HG03565 (cell line): ENCODE data around the gene SEC31A.
"Not testable (repeated sequence)": the region's sequence is repeated elsewhere in the genome, so short reads cannot be mapped to it uniquely, and the experiment has no call there.

Experiments
- ATAC-seq: cut with Tn5 transposase; IDR thresholded peaks from one replicate; pipeline ENCODE4 v1.9.1; 2021; ENCODE audit warnings: mild to moderate bottlenecking, moderate library complexity; ENCODE audit not compliant: unreplicated experiment

The SEC31A gene, protein sequence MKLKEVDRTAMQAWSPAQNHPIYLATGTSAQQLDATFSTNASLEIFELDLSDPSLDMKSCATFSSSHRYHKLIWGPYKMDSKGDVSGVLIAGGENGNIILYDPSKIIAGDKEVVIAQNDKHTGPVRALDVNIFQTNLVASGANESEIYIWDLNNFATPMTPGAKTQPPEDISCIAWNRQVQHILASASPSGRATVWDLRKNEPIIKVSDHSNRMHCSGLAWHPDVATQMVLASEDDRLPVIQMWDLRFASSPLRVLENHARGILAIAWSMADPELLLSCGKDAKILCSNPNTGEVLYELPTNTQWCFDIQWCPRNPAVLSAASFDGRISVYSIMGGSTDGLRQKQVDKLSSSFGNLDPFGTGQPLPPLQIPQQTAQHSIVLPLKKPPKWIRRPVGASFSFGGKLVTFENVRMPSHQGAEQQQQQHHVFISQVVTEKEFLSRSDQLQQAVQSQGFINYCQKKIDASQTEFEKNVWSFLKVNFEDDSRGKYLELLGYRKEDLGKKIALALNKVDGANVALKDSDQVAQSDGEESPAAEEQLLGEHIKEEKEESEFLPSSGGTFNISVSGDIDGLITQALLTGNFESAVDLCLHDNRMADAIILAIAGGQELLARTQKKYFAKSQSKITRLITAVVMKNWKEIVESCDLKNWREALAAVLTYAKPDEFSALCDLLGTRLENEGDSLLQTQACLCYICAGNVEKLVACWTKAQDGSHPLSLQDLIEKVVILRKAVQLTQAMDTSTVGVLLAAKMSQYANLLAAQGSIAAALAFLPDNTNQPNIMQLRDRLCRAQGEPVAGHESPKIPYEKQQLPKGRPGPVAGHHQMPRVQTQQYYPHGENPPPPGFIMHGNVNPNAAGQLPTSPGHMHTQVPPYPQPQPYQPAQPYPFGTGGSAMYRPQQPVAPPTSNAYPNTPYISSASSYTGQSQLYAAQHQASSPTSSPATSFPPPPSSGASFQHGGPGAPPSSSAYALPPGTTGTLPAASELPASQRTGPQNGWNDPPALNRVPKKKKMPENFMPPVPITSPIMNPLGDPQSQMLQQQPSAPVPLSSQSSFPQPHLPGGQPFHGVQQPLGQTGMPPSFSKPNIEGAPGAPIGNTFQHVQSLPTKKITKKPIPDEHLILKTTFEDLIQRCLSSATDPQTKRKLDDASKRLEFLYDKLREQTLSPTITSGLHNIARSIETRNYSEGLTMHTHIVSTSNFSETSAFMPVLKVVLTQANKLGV

DNA sequence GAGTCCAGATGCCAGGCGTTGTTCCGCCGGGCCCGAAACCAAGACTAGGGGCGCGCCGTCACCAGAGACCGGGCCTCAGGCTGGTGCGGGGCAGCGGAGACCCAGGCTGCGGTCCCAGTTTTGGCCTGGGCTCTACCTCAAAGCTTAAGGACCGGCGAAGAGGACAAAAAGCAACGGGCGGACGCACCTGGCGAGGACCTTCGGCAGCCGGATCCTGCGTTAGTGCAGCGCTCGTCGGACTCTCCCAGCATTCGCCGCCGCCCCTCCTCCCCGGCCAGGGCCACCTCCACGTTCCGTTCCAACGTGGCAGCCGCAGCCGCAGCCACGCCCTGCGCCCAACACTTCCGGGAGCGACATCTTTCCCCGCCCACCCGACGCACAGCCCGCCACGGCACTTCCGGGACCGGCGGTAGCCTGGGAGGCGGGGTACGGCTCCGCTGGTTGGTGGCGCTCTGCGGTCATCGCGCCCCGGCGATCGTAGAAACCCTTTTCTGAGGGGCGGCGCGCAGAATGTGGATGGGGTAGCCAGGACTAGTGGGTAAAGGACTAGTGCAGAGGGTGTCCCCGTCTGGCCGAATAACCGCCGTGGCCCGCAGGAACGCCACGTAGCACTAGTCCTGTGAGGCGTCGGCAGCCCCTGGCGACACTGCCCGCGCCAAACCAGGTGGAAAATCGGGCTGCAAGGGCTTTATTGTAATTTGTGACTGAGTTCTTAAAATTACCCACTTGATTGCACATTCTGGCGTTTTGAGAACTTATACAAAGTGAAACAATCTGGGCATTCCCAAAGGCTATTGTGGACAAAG is at the start of gene SEC31A:
Gene SEC31A, minus strand, starts transcription at position 253 of the 806 bp plus-strand sequence. CDS start 9,217 bp downstream, outside the sequence.
- ATAC-seq: peak; percentile 86

DNA sequence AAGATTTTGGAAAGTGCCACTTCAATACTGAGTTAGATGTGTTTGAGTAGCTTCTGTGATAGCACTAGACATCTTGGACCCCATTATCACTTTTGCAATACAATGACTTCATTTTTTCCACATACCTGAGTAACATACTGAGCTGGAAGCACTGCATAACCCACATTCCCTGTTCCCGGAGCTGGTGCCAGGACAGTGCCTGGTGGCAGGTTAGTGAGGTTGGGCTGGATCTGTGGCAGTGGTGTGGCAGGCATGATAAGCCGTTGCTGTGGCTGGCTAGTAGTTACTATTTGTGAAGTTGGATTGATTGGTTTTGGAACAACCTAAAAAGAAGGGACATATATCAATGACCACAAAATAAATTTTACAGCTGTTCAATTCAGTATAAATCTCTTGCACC is 48.5 kb upstream of the SEC31A start:
- ATAC-seq: no peak

DNA sequence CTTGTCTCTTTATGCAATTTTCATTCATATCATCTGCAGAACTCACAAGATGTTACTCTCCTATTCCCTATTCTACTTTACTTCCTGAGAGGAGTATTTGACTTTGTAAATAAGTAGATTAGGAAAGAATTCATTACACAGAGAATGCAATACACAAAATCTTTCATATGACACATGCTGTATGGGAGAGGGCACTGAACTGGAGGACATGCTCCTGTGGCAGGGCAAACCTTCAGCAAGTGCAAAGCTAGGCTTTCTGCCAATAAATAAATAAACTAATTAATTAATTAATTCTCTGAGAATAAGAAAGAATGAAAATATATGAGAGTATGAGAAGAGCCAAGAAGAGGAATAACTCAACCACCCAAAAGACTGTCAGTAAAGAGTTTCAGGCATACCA is 43.5 kb upstream of the SEC31A start:
- ATAC-seq: no peak

DNA sequence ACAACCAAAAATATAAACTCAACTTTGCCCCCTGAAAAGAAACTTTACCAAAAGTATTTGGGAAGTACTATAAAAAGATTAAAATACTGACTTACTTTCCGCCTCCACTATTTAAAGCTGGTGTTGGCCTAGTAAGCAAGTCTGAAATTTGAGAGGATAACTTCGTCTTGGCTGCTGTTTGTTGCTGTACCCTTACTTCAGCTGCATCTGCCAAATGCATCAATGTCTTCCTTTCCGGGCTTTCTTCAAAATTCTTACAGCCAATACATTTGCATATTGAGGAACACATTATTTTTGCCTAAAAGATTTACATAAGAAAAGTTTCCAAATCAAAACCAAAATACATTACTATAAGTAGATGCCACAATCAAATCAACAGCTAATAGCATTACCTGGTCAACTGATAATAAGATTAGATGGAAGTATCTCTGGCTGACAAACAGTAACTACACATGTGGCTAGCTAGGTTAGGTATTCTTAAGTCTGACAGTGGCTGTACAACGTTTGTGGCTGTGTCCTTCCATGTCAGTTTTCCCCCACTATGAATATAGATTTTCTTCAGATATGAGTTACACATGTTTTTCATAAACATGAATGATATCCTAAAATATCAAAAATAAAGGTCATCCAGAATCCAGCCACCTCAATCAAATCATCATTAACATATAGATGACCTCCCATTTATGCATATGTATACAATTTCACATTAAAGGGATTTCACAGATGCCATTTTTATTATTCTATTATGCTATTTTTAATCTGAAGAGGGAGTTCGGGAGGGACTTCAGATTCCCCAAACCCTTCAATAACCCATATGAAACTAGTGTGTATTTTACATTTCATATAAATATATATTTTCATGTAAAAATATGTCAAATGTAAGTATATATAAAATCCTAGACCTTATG is 40.1 kb upstream of the SEC31A start:
- ATAC-seq: no peak

DNA sequence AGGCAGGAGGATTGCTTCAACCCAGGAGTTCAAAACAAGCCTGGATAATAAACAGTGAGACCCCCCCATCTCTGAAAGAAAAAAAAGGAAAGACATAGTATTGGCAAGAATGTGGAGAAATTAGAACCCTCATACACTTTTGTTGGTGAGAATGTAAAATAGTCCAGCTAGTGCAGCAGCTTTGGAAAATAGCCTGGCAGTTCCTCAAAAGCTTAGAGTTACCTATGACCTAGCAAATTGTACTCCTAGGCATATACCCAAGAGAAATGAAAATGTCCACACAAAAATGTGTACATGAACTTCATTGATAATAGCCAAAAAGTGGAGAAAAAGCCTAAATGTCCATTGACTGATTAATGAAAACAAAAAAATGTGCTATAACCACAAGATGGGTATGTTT is 30.8 kb upstream of the SEC31A start:
- no peak for ATAC-seq

DNA sequence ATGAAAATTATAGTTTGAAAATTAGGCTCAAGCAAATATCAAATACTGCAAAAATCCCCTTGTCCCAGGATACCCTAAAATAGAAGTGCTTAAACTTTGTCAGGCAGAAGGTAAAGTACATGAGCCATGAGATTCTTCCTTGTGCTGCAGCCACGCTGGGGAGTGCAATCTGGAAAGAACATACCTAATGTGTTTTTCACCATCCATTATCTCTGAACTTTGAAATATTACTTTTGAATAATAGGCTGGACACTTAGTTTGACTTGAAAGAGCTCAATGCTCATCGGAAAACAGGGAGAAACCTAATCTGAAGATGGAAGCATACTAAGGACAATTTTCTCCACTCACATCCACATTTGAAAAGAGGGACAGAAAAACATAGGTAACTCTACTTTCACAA is 28.4 kb upstream of the SEC31A start:
- ATAC-seq: no peak

DNA sequence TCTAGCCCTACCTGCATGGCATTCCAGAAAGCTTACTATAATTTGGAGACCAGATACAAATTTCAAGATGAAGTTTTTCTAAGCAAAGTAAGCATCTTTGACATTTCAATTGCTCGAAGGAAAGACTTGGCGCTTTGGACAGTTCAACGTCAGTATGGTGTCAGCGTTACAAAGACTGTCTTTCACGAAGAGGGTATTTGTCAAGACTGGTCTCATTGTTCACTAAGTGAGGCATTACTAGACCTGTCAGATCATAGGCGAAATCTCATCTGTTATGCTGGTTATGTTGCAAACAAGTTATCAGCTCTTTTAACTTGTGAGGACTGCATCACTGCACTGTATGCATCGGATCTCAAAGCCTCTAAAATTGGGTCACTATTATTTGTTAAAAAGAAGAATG is 27.1 kb upstream of the SEC31A start:
- ATAC-seq: no peak

DNA sequence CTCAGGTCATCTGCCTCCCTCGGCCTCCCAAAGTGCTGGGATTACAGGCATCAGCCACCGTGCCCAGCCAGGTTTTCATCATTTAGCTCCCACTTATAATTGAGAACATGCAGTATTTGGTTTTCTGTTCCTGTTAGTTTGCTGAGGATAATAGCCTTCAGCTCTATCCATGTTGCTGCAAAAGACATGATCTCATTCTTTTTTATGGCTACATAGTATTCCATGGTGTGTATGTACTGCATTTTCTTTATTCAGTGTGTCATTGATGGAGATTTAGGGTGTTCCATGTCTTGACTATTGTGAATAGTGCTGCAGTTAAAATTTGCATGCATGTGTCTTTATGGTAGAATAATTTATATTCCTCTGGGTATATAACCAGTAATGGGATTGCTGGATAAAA is 23.0 kb upstream of the SEC31A start:
- ATAC-seq: not testable (repeated sequence)

DNA sequence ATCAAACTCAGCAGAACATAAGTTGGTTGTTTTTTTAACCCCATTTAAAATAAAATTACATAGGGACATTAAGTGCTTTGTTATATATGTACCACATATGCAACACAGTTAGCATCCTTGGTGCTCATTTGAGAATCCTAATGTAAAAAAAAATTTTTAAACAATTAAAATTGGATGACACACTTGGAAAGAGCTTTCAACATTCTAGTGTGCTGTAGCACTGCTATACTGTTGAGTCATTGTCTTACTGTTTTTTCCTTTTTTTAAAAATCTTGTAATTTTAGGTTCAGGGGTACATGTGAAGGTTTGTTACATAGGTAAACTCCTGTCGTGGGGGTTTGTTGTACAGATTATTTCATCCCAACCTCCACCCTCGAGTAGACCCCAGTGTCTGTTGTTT is 22.4 kb upstream of the SEC31A start:
- ATAC-seq: no peak

DNA sequence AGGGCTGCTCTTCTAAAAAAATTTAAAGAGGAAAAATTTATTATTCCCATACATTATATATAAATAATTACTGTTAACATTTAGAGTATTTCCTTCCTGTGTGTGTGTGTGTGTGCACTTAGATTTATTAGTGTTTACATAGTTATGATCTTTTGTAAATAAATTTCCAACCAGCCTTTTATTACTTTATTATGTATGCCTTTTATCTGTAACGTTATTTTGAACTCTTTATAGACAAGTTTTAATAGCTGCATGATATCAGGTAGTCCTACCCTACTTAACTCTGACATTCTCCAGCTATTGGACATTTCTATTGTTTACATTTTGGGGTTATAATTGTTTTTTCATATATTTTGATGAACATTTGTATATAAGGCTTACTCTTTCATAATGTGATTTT is 18.4 kb upstream of the SEC31A start:
- no peak for ATAC-seq

DNA sequence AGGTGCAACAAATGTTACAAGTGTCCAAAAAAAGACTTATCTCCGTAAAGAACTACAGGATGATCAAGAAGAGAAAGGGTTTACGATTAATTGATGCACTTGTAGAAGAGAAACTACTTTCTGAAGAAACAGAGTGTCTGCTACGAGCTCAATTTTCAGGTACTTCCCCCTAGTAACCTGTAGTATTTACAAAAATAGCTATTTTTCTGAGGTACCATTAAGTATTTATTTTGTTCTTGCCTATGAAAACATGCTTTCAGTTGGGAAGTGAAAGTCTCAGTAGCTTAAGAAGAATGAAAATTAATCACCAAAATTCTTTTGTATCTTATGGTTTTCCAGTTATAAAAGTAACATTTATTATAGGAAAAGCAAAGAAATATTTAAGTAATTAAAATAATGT is 15.5 kb upstream of the SEC31A start:
- no peak for ATAC-seq

DNA sequence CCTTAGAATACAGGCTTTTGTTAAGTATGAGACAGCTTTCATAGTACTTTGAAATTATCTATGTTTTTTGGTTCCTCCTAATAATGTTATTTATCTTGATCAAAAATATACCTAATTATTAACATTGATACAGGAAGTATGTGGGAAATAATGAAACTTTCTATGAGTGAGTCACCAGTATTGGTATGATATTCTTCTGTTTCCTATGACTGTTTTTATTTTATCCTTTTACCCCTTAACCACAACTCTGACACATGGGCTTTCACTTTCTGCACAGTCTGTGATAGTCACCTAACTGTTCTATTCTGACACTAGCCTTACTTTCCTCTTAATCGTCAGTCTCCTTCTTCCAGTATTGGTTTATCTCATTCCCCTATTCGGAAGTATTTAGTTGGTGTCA is 14.3 kb upstream of the SEC31A start:
- ATAC-seq: peak; percentile 55

DNA sequence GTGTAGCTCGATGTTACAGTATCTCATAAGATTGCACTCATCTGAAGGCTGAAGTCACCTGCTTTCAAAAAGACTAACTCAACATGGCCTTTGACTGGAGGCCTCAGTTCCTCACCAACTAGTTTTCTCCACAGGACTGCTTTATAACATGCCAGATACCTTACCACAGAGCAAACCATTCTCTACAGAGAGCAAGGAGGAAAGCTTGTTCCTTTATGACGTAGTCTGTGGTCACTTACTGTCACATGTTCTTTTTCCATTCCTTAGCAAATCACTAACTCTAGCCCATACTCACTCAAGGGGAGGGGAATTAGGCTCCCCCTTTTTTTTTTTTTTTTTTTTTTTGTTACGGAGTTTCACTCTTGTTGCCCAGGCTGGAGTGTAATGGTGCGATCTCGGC is 12.8 kb upstream of the SEC31A start:
- no peak for ATAC-seq

DNA sequence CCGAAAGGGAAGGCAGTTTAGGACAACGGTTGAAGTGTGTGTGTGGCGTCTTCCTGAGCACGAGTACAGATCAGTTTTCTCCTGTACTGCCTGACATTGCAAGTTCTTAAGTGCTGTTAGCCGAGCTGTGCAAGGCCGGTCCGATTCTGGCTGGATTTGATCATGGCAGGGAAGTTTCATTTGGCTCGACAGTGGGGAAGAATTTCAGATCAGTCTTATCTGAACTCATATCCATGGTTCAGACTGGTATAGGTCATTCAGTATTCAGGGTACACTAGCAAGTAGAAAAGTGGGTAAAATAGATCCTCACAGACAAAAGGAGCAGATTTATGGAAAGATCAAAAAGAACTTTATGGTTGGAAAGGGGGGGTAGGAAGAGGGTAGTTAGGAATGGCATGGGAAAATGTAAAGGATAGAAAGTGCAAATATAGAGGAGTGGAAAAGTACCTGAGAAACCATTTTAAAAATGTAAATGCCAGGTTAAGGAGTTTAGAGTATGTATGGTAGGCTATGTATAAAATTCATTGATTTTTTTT is 10.3 kb upstream of the SEC31A start:
- no peak for ATAC-seq

DNA sequence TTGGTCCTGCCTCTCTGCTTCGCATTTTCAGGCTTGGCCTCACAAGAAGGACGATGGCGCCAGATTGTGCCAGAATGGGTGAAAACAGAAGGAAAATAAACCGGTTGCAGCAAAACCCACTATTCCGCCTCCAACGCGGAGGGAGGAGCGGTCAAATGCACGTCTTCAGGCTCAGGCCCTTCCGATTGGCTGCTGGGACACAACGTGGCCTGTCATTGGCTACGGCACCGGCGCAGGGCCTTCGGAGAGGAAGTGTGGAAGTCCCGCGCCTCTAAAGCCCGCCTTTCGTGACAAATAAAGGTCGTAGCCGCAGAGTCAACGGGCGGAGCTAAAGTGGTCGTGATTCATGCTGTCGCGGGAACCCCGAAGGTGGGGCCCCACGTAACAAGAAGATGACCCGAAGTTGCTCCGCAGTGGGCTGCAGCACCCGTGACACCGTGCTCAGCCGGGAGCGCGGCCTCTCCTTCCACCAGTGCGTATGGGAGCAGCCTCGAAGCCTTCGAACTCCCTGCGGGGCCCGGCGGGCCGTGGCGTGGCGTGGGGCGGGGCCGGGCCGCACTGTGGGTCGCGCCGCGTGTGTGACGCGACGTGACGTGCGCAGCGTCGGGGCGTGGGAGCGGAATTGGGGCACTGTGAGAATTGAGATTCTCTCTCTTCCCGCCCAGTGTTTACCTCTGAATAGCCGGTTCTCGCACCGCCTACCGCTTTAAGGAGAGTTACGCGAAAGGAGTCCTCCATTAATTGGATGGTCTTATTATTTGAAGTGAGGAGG is 9.6 kb upstream of the SEC31A start, which contains the start of gene THAP9:
Gene THAP9, plus strand, starts transcription at position 325 of the 772 bp plus-strand sequence. Its CDS starts 68 bp downstream, at position 393.
- peak; percentile 84 for ATAC-seq

DNA sequence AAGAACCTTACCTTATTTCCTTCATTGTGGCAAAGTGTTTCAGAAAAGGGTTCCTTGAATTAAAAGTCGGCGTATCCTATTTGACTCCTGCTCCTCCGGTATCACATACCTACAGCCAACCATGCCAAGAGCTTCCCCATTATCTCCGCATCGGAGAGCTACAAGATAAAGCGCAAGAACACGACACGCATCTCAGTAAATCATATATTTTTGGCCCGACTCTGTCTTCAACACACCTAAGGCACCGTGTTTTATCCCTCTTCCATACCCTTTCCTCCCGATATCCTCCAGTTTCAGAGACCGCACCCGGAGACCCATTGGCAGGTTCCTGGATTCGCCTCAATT is 9.1 kb upstream of the SEC31A start:
- ATAC-seq: no peak

DNA sequence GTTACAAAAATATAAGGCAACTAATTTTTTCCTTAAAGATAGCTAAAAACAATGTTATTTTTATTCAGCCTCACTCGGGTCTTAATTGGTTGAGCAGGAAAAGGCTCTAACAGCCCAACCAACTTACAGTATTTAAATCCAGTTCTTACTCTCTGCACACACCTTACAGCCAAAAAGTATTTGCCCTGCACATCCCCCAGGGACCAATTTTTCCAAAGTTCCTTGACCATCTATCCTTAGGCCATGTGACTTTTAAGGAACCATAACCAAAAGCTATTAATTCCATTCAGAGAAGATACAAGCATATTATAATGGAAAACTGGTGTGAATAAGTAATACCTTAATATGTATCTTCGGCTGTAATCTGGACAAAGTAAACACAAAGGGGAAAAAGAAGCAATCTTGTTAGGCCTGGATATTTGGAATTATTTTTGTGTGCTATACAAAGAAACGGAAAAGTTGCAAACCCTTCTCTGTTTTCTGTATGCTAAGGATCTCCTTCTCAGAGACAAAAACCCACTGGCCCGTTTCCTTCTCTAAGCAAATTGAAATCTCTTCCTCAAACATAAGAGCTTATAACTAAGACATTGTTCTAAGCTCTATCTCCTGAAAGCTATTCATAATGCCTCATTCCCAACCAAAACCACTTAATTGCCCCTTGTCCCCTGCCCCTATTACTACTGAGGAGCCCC is 8.6 kb upstream of the SEC31A start:
- ATAC-seq: no peak
